Activated CD8-positive, alpha-beta T cell treated with anti-CD3 and anti-CD28 coated beads, Interleukin-2, amount 10 ng/mL, durations not matched to agents 7 days and 5 days (primary cell): ENCODE data around the gene UGGT2. TPM values are rescaled to one million over a fixed set of nuclear protein-coding genes. Genes with fewer than 3 reads are reported as not detected.

Source experiments
- ATAC-seq: fragments of 150-1000 bp; cut with Tn5 transposase; one replicate; pipeline ENCODE4 v1.10.0; 2021; ENCODE audit warnings: moderate library complexity
- CTCF ChIA-PET: fragments of 350-600 bp; sonication (Branson Sonifier 250); formaldehyde crosslinking; loops from one replicate; lab custom pipeline; 2021; ENCODE audit warnings: antibody characterized with exemption; lab: Charles Lee
- POLR2A ChIA-PET: fragments of 350-600 bp; sonication (Branson Sonifier 250); formaldehyde crosslinking; loops from one replicate; lab custom pipeline; 2021; ENCODE audit warnings: antibody characterized with exemption; lab: Charles Lee
- DNase-seq: peaks from one replicate; pipeline ENCODE4 v3.0.0-alpha.2; 2020
- H3K27ac Mint-ChIP-seq: one replicate; pipeline ENCODE4 v1.8.0; 2021; ENCODE audit warnings: mild to moderate bottlenecking, mixed read lengths
- H3K27me3 Mint-ChIP-seq: one replicate; pipeline ENCODE4 v1.8.0; 2021; ENCODE audit warnings: low read depth, mixed read lengths
- H3K36me3 Mint-ChIP-seq: one replicate; pipeline ENCODE4 v1.8.0; 2021; ENCODE audit warnings: low read depth, mixed read lengths
- H3K4me1 Mint-ChIP-seq: one replicate; pipeline ENCODE4 v1.8.0; 2021; ENCODE audit warnings: low read depth, mixed read lengths
- H3K4me3 Mint-ChIP-seq: one replicate; pipeline ENCODE4 v1.8.0; 2021; ENCODE audit warnings: mild to moderate bottlenecking, mixed read lengths
- H3K9me3 Mint-ChIP-seq: one replicate; pipeline ENCODE4 v1.8.0; 2022; ENCODE audit warnings: mixed read lengths; ENCODE audit not compliant: insufficient read depth
- total RNA-seq, 2 experiments: library from RNA; stranded (reverse); gene quantifications; one replicate each; pipeline ENCODE4 v1.2.3, GENCODE V29; 2021

Gene UGGT2
- total RNA-seq, 2 experiments from 2014 or later = not detected

GRCh38 chr13:96041326-96042110 lies 11.7 kb downstream of the UGGT2 start:
- Mint-ChIP-seq H3K4me3 (no peak overlapping the region), H3K9me3 (peaks cover 5% of the 10 kb centered on the region), H3K27me3 (no peaks in the 10 kb centered on the region), H3K27ac (no peak overlapping the region), H3K4me1 (no peaks in the 10 kb centered on the region), H3K36me3 (no peaks in the 10 kb centered on the region)
- POLR2A ChIA-PET = no interaction called here
- CTCF ChIA-PET = no interaction called here
- no peak for DNase-seq
- ATAC-seq = no peak

- Mint-ChIP-seq H3K27ac (no peak overlapping the region), H3K4me3 (no peak overlapping the region), H3K27me3 (no peaks in the 10 kb centered on the region), H3K36me3 (no peaks in the 10 kb centered on the region), H3K9me3 (no peaks in the 10 kb centered on the region), H3K4me1 (no peaks in the 10 kb centered on the region)
- ChIA-PET POLR2A (no interaction called here), CTCF (no interaction called here)
- DNase-seq (no peak), ATAC-seq (no peak)
These were observed 16.7 kb downstream of the UGGT2 start for GRCh38 chr13:96036515-96036914.

GRCh38 chr13:96034662-96035061 lies 18.5 kb downstream of the UGGT2 start:
- H3K27me3 Mint-ChIP-seq = no peaks in the 10 kb centered on the region
- POLR2A ChIA-PET = no interaction called here

GRCh38 chr13:96033220-96034015 lies 19.8 kb downstream of the UGGT2 start:
- ChIA-PET CTCF (no interaction called here), POLR2A (no interaction called here)
- Mint-ChIP-seq H3K27ac (no peak overlapping the region), H3K9me3 (no peaks in the 10 kb centered on the region), H3K4me1 (no peaks in the 10 kb centered on the region), H3K27me3 (no peaks in the 10 kb centered on the region), H3K4me3 (no peak overlapping the region), H3K36me3 (no peaks in the 10 kb centered on the region)
- no peak for ATAC-seq
- no peak for DNase-seq

More at GRCh38 chr13:96034662-96035061, 18.5 kb downstream of the UGGT2 start:
- Mint-ChIP-seq H3K9me3 (no peaks in the 10 kb centered on the region), H3K4me1 (no peaks in the 10 kb centered on the region), H3K4me3 (no peak overlapping the region), H3K27ac (no peak overlapping the region), H3K36me3 (no peaks in the 10 kb centered on the region)
- ATAC-seq (no peak), DNase-seq (no peak)
- CTCF ChIA-PET = no interaction called here

GRCh38 chr13:96032717-96033116 lies 20.5 kb downstream of the UGGT2 start:
- no peak for DNase-seq
- Mint-ChIP-seq H3K4me1 (no peaks in the 10 kb centered on the region), H3K9me3 (no peaks in the 10 kb centered on the region), H3K36me3 (no peaks in the 10 kb centered on the region), H3K4me3 (no peak overlapping the region), H3K27me3 (no peaks in the 10 kb centered on the region), H3K27ac (no peak overlapping the region)
- ATAC-seq = no peak
- POLR2A ChIA-PET = no interaction called here
- CTCF ChIA-PET = no interaction called here

- CTCF ChIA-PET = no interaction called here
- POLR2A ChIA-PET = no interaction called here
- Mint-ChIP-seq H3K4me3 (no peak overlapping the region), H3K36me3 (no peaks in the 10 kb centered on the region), H3K9me3 (no peaks in the 10 kb centered on the region), H3K27me3 (no peaks in the 10 kb centered on the region), H3K4me1 (no peaks in the 10 kb centered on the region), H3K27ac (no peak overlapping the region)
- no peak for DNase-seq
- no peak for ATAC-seq
These were observed 24.2 kb downstream of the UGGT2 start for GRCh38 chr13:96029002-96029401.

- no peak for DNase-seq
- no peak for ATAC-seq
- Mint-ChIP-seq H3K4me1 (no peaks in the 10 kb centered on the region), H3K9me3 (no peaks in the 10 kb centered on the region), H3K27ac (no peak overlapping the region), H3K27me3 (no peaks in the 10 kb centered on the region), H3K4me3 (no peak overlapping the region), H3K36me3 (no peaks in the 10 kb centered on the region)
- ChIA-PET POLR2A (no interaction called here), CTCF (no interaction called here)
These were observed 25.7 kb downstream of the UGGT2 start for GRCh38 chr13:96027496-96027895.

GRCh38 chr13:96025283-96025682 lies 27.9 kb downstream of the UGGT2 start:
- no peak overlapping the region for H3K4me3 Mint-ChIP-seq
- ATAC-seq (no peak), DNase-seq (no peak)
- no peaks in the 10 kb centered on the region for H3K9me3 Mint-ChIP-seq
- no peaks in the 10 kb centered on the region for H3K4me1 Mint-ChIP-seq
- H3K36me3 Mint-ChIP-seq = no peaks in the 10 kb centered on the region
- ChIA-PET CTCF (no interaction called here), POLR2A (no interaction called here)
- no peak overlapping the region for H3K27ac Mint-ChIP-seq
- no peaks in the 10 kb centered on the region for H3K27me3 Mint-ChIP-seq

- H3K27me3 Mint-ChIP-seq = no peaks in the 10 kb centered on the region
- H3K4me3 Mint-ChIP-seq = no peak overlapping the region
- POLR2A ChIA-PET = no interaction called here
- H3K27ac Mint-ChIP-seq = no peak overlapping the region
- no peaks in the 10 kb centered on the region for H3K9me3 Mint-ChIP-seq
- H3K36me3 Mint-ChIP-seq = no peaks in the 10 kb centered on the region
- CTCF ChIA-PET = interaction anchor here (1.7 kb wide), 1 partner anchor 797 kb away, joined by 13 read pairs; no protein-coding TSS in a partner anchor
- H3K4me1 Mint-ChIP-seq = no peaks in the 10 kb centered on the region
- ATAC-seq (no peak), DNase-seq (no peak)
These were observed 32.3 kb downstream of the UGGT2 start for GRCh38 chr13:96020931-96021330.

- Mint-ChIP-seq H3K27ac (no peak overlapping the region), H3K36me3 (no peaks in the 10 kb centered on the region), H3K27me3 (no peaks in the 10 kb centered on the region), H3K4me3 (no peak overlapping the region), H3K4me1 (no peaks in the 10 kb centered on the region), H3K9me3 (no peaks in the 10 kb centered on the region)
- CTCF ChIA-PET = interaction anchor here (1.1 to 1.7 kb wide), 4 partner anchors 40 to 947 kb away, joined by 3 to 13 read pairs (median 4); no protein-coding TSS in a partner anchor
- POLR2A ChIA-PET = no interaction called here
- DNase-seq (peak; percentile 25), ATAC-seq (no peak)
These were observed 33.0 kb downstream of the UGGT2 start for GRCh38 chr13:96020155-96020575.

- Mint-ChIP-seq H3K4me3 (no peak overlapping the region), H3K9me3 (no peaks in the 10 kb centered on the region), H3K4me1 (no peaks in the 10 kb centered on the region), H3K27me3 (no peaks in the 10 kb centered on the region), H3K27ac (no peak overlapping the region), H3K36me3 (no peaks in the 10 kb centered on the region)
- ATAC-seq = no peak
- ChIA-PET CTCF (no interaction called here), POLR2A (no interaction called here)
- no peak for DNase-seq
These were observed 35.1 kb downstream of the UGGT2 start for GRCh38 chr13:96018135-96018534.

- no peaks in the 10 kb centered on the region for H3K4me1 Mint-ChIP-seq
- DNase-seq (no peak), ATAC-seq (no peak)
- ChIA-PET POLR2A (no interaction called here), CTCF (interaction anchor here (0.6 kb wide), 1 partner anchor 1859 kb away, joined by 3 read pairs; no protein-coding TSS in a partner anchor)
- no peaks in the 10 kb centered on the region for H3K9me3 Mint-ChIP-seq
- no peaks in the 10 kb centered on the region for H3K27me3 Mint-ChIP-seq
- H3K36me3 Mint-ChIP-seq = no peaks in the 10 kb centered on the region
- no peak overlapping the region for H3K27ac Mint-ChIP-seq
- H3K4me3 Mint-ChIP-seq = no peak overlapping the region
These were observed 41.8 kb downstream of the UGGT2 start for GRCh38 chr13:96011291-96011872.
